ENCODE results near the gene GJA4.

Gene GJA4

DNA sequence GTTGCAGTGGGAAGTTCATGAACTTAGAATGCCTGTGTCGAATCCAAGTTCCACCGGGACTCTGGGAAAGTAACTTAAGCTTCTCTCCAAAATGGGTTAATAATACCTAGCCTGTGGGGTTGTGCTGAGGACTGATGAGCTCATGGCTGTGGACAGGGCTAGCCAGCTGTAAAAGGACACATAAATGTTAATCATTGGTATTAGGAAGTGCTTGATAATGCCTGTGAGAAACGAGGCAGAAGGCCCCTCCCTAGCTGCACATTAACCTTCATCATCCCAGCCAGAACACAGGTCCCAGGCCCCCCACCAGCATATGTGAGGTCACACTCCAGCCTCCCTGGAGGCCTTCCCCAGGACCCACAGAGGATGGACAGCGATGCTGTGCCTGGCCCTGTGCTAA, 34.0 kb upstream of the GJA4 start:
- H3K4me3 ChIP-seq (ENCODE audit: low read depth, low read length) = no peak overlapping the region
- no peak for DNase-seq (ENCODE audit: low read depth)
- TF ChIP-seq CTCF (IDR thresholded peaks at IDR 0.05; ENCODE audit: insufficient read depth, low read depth, low read length, missing control alignments) = no peak

DNA sequence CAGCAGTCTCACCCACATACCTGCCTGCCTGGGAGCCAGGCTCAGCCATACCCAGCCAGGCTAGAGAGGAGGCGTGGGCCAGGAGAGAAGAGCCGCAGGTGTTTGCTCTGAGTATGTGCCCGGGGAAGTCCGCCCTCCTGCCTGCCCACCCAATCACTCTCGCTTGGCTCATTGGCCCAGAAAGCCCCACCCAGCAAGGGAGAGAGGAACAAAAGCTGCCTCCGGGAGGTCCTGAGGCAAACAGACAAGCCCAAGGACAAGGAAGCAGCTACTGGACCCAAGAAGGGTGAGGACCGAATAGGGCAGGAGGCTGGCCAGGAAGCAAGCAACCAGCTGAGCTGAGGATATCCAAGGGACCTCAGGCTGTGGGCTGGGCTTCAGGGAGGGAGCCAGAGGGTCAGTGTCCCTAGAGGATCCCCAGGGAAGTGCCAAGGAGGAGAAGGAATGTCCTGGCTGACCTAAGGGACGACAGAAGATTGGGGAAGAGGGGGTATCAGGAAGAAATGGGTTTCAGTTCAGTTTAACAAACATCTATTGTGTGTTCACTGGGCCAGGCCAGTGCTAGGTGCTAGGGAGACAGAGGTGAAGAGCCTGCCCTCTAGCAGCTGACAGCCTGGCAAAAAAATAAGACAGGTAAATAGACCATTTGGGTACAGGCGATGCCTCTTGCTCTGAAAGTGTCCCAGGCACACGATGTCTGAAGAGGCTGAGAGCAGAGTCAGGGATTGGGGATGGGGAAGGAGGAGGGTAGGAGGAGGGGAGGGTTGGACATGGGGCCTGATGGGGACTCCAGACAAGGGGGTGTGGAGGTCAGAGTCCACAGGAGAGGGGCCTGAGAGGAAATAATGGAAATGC, 33.1 kb upstream of the GJA4 start, which contains the start of gene GJB4:
GJB4 (plus strand) TSS at position 238 of the 855 bp plus-strand sequence. CDS start 1,515 bp downstream, outside the sequence.
- no peak within 1 kb of the TSS for H3K4me3 ChIP-seq (ENCODE audit: low read depth, low read length)
- no peak for TF ChIP-seq CTCF (IDR thresholded peaks at IDR 0.05; ENCODE audit: insufficient read depth, low read depth, low read length, missing control alignments)
- DNase-seq (ENCODE audit: low read depth) = no peak

DNA sequence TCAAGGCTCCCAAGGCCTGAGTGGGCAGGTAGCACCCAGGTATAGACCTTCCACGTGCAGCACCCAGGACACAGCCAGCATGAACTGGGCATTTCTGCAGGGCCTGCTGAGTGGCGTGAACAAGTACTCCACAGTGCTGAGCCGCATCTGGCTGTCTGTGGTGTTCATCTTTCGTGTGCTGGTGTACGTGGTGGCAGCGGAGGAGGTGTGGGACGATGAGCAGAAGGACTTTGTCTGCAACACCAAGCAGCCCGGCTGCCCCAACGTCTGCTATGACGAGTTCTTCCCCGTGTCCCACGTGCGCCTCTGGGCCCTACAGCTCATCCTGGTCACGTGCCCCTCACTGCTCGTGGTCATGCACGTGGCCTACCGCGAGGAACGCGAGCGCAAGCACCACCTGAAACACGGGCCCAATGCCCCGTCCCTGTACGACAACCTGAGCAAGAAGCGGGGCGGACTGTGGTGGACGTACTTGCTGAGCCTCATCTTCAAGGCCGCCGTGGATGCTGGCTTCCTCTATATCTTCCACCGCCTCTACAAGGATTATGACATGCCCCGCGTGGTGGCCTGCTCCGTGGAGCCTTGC, 31.5 kb upstream of the GJA4 start:
- DNase-seq (ENCODE audit: low read depth) = no peak
- no peak overlapping the region for H3K4me3 ChIP-seq (ENCODE audit: low read depth, low read length)
- no peak for TF ChIP-seq CTCF (IDR thresholded peaks at IDR 0.05; ENCODE audit: insufficient read depth, low read depth, low read length, missing control alignments)

DNA sequence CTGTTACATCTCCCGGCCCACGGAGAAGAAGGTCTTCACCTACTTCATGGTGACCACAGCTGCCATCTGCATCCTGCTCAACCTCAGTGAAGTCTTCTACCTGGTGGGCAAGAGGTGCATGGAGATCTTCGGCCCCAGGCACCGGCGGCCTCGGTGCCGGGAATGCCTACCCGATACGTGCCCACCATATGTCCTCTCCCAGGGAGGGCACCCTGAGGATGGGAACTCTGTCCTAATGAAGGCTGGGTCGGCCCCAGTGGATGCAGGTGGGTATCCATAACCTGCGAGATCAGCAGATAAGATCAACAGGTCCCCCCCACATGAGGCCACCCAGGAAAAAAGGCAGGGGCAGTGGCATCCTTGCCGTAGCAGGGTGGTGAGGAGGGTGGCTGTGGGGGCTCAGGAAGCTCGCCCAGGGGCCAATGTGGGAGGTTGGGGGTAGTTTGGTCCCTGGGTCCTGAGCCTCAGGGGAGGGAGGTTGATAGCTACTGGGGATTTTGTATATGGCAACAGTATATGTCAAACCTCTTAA, 31.0 kb upstream of the GJA4 start:
- TF ChIP-seq CTCF (IDR thresholded peaks at IDR 0.05; ENCODE audit: insufficient read depth, low read depth, low read length, missing control alignments) = no peak
- H3K4me3 ChIP-seq (ENCODE audit: low read depth, low read length) = no peak overlapping the region
- no peak for DNase-seq (ENCODE audit: low read depth)

DNA sequence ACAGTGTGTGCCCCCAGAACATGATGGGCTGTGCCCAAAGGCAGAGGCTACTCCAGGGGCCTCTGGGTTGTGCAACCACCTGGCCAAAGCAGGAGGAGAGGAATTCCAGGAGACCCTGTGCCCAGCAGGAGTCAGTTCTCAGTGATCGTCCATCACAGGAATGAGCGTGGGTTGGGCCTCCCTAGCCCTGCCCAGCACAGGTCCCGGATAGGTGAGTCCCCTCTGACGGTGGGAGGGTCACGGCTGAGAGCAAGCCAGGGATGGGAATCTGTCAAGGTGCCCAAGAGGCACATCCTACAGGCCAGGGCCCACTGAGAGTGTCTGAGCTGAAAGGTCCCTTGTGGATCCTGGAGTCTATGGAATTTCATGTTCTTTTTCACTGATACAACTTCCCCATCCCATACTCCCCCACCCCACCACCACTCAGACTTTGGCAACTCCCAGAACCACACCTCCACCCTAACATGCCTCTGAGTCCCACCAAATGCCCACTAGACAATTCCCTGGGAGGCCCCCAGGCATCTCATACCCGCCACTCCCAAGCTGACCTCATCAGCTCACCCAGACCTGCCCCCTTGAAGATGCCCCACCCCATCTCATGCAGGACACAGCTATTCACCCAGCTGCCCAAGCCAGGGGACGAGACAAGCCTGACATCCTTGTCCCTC, 30.2 kb upstream of the GJA4 start:
- H3K4me3 ChIP-seq (ENCODE audit: low read depth, low read length) = no peak overlapping the region
- DNase-seq (ENCODE audit: low read depth) = no peak
- TF ChIP-seq CTCF (IDR thresholded peaks at IDR 0.05; ENCODE audit: insufficient read depth, low read depth, low read length, missing control alignments) = no peak

- DNase-seq (ENCODE audit: low read depth) = no peak
- TF ChIP-seq CTCF (IDR thresholded peaks at IDR 0.05; ENCODE audit: insufficient read depth, low read depth, low read length, missing control alignments) = no peak
Measured at GRCh38 chr1:34763142-34763781, 29.5 kb upstream of the GJA4 start.

More at GRCh38 chr1:34763142-34763781, 29.5 kb upstream of the GJA4 start:
- no peak overlapping the region for H3K4me3 ChIP-seq (ENCODE audit: low read depth, low read length)

All from GM12865 (cell line).